ENCODE results near the gene TPBG.

Gene TPBG

GRCh38 chr6:82360552-82360951 lies 3.1 kb upstream of the TPBG start:
- Histone ChIP-seq H3K36me3 (ENCODE audit: low read depth) (peaks cover 12% of the 10 kb centered on the region), H3K9me3 (ENCODE audit: severe bottlenecking) (no peaks in the 10 kb centered on the region), H3K4me1 (ENCODE audit: insufficient read depth, poor library complexity, severe bottlenecking) (peaks cover 12% of the 10 kb centered on the region), H3K4me3 (ENCODE audit: severe bottlenecking) (no peak overlapping the region), H3K27ac (ENCODE audit: poor library complexity, severe bottlenecking) (no peak overlapping the region), H3K27me3 (ENCODE audit: insufficient read depth, poor library complexity, severe bottlenecking) (no peaks in the 10 kb centered on the region)
- DNase-seq (ENCODE audit: low spot score): no peak
- TF ChIP-seq CTCF (IDR thresholded peaks at IDR 0.05; ENCODE audit: poor library complexity, severe bottlenecking): no peak
- no peak for ATAC-seq (ENCODE audit: low read depth)

- H3K27me3 ChIP-seq (ENCODE audit: insufficient read depth, poor library complexity, severe bottlenecking): no peaks in the 10 kb centered on the region
- no peak for ATAC-seq (ENCODE audit: low read depth)
- H3K9me3 ChIP-seq (ENCODE audit: severe bottlenecking): no peaks in the 10 kb centered on the region
- TF ChIP-seq CTCF (IDR thresholded peaks at IDR 0.05; ENCODE audit: poor library complexity, severe bottlenecking): no peak
- peak overlapping the region; percentile 93 for H3K27ac ChIP-seq (ENCODE audit: poor library complexity, severe bottlenecking)
- H3K4me3 ChIP-seq (ENCODE audit: severe bottlenecking): no peak overlapping the region
- H3K4me1 ChIP-seq (ENCODE audit: insufficient read depth, poor library complexity, severe bottlenecking): peaks cover 16% of the 10 kb centered on the region
- DNase-seq (ENCODE audit: low spot score): no peak
- H3K36me3 ChIP-seq (ENCODE audit: low read depth): peaks cover 23% of the 10 kb centered on the region
Observed at GRCh38 chr6:82361631-82362030, 2.0 kb upstream of the TPBG start.

GRCh38 chr6:82362144-82362543 lies 1.5 kb upstream of the TPBG start:
- DNase-seq (ENCODE audit: low spot score): no peak
- Histone ChIP-seq H3K36me3 (ENCODE audit: low read depth) (peaks cover 28% of the 10 kb centered on the region), H3K27me3 (ENCODE audit: insufficient read depth, poor library complexity, severe bottlenecking) (no peaks in the 10 kb centered on the region), H3K9me3 (ENCODE audit: severe bottlenecking) (no peaks in the 10 kb centered on the region), H3K4me3 (ENCODE audit: severe bottlenecking) (peak overlapping the region; percentile 93), H3K27ac (ENCODE audit: poor library complexity, severe bottlenecking) (peak overlapping the region; percentile 93), H3K4me1 (ENCODE audit: insufficient read depth, poor library complexity, severe bottlenecking) (peaks cover 22% of the 10 kb centered on the region)
- no peak for ATAC-seq (ENCODE audit: low read depth)
- no peak for TF ChIP-seq CTCF (IDR thresholded peaks at IDR 0.05; ENCODE audit: poor library complexity, severe bottlenecking)

GRCh38 chr6:82362878-82363427 lies 664 bp upstream of the TPBG start:
- TF ChIP-seq CTCF (IDR thresholded peaks at IDR 0.05; ENCODE audit: poor library complexity, severe bottlenecking): no peak
- Histone ChIP-seq H3K9me3 (ENCODE audit: severe bottlenecking) (no peaks in the 10 kb centered on the region), H3K4me1 (ENCODE audit: insufficient read depth, poor library complexity, severe bottlenecking) (peaks cover 30% of the 10 kb centered on the region), H3K4me3 (ENCODE audit: severe bottlenecking) (peak overlapping the region; percentile 93), H3K36me3 (ENCODE audit: low read depth) (peaks cover 36% of the 10 kb centered on the region), H3K27ac (ENCODE audit: poor library complexity, severe bottlenecking) (peak overlapping the region; percentile 93), H3K27me3 (ENCODE audit: insufficient read depth, poor library complexity, severe bottlenecking) (no peaks in the 10 kb centered on the region)
- DNase-seq (ENCODE audit: low spot score) (no peak), ATAC-seq (ENCODE audit: low read depth) (peak; percentile 4; the same call in 1 of the 3 replicates)
